HG03354 (cell line): ENCODE results near the gene SIGLEC10.

Experiments
- ATAC-seq: cut with Tn5 transposase; IDR thresholded peaks from one replicate; pipeline ENCODE4 v1.9.1; 2021; ENCODE audit warnings: mild to moderate bottlenecking; ENCODE audit not compliant: unreplicated experiment, poor library complexity, severe bottlenecking

The SIGLEC10 gene

DNA sequence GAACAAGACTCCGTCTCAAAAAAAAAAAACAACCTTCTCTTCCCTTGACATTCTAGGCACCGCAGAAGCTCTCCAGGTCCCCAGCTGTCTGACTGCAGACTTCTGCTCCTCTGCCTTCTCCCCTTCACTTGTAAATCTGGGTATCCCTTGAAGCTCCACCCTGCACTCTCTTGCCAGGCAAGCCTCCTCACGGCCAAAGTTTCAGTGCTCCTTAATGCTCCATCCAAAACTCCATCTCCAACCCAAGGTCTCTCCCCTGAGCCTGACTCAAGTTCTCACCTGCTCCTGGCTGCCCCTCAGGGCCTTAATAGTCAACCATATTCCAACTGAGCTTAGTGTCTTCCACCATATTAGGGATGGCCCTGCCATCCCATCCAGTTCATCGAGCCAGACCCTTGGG, 47.2 kb downstream of the SIGLEC10 start:
- no peak for ATAC-seq

DNA sequence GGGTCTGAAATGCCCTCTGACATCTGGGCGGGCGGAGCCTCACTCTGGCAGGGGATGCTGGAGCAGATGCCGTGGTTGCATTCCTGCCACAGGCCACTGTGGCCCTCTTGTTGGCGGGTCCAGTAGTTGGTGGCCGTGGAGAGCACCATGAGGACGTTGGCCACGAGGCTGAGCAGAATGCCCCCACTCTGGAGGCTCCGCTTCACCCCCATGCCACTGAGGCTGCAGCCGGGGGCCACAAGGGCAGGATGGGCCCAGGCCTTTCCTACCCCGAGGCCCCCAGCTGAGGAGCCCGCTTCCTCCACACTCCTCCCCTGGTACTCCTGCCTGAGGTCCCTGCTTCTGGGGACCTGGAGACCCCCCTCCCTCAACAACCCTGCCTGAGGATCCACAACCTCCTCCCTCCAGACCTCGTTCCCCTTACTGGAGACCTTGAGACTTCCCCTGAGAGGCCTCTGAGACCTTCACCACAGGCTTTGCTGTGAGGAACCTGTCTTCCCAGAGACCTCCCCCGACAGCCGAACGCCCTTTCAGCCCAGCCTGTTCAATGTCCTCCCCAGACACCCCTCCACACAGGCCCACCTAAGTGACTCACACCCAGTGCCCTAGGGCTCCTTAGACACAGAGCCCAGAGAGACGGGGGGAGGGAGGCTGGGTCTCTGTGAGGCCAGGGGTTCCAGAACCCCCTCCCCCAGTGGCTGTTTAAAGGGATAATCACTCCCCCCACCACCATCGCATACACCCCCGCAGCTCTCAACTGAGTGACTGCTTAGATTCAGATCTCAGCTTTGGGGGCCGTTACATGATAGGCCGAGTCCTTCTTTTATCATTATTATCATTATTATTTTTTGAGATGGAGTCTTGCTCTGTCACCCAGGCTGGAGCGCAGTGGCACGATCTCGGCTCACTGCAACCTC, 48.8 kb downstream of the SIGLEC10 start, which contains the start of gene CLDND2:
Gene CLDND2, minus strand, starts transcription at position 638 of the 917 bp plus-strand sequence. Its CDS starts 426 bp downstream, at position 212.
- ATAC-seq, result no peak

DNA sequence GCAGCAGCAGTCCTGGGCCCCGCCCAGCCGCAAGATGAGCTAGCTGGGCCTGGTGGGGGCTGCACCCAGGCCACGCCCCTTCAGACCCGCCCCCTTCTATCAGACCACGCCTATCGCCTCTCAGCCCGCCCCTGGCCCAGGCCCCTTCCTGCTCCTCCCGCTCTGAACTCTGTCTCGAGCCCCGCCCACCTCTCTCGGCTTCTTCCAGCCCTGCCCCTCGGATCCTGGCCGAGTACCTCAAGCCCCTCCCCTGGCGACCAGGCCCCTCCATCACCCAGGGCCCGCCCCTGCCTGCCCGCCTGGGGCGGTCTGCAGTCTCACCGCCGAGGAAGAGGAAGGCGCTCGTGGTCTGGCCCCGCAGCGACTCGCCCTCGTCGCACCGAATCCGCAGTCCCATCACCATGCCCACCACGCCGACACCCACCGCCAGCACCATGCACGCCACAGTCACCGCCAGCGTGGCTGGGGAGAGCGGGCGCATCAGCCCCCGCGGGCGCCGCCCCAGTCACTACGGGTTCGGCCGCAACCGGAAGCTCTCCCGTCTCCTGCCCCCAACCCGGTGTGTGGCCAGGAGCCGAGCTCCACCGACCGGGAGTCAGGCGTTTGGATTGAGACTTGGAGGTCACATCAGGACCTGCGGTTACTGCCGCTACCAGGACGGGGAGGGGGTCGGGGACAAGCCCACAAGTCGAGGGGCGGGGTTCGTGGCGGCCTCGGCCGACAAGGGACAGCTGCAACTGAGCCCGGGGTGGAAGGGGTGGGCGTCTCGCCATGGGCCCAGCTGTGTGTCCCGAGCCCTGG, 49.7 kb downstream of the SIGLEC10 start:
- ATAC-seq, result peak; percentile 77

DNA sequence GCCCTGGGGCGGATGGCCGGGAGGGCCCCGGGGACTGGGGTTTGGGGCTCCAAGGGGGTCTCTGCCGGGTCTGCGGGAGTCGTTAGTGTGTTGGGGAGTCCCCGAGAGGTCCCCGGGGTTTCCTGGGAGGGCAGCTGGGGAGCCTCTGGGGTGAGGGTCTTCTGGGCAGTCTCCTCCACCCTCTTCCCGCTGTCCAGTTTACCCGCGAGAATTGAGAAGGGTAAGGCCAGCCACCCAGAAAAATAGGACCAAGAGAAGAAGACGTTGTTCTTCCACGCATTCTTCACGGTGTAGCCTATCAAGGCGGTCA, 50.2 kb downstream of the SIGLEC10 start:
- ATAC-seq, result no peak

DNA sequence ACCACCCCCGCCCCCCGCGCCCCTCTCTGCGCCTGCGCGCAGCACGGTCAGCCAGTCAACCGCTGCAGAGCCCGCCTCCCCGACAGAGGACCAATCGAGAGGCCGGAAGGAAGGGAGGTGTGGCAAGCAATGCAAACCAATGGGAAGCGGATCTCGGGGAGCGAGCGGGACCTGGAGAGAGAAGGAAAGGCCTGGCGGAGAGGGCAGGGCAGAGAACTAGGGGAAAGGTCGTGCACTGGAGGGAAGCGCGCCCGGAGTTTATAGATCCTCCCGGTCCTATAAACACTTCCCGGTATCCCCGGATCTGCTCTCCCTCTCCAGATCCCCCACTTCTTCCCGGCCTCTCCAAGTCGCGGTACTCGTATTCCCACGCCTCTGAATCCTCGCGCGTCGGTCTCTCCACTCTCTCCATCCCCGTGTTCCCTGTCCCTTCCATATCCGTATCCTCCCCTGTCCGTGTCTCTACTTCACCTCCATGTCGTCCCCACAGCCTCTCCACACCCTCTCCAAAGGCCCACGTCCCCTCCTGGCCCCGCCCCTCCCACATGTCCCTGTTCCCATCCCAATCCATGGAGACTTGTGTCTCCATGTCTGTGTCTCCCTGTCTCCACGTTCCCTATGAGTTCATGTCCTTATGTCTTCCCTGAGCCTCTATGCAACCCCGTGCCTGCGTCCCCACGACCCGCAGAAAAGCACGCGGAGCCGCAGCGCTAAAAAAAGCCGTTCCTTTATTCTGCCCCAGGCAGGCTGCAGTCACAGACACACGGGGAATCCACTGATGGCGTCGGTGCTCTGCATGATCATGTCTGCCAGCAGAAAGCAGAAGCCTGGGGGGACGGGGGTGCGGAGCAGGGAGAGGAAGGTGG, 50.8 kb downstream of the SIGLEC10 start:
- ATAC-seq, result peak; percentile 47

DNA sequence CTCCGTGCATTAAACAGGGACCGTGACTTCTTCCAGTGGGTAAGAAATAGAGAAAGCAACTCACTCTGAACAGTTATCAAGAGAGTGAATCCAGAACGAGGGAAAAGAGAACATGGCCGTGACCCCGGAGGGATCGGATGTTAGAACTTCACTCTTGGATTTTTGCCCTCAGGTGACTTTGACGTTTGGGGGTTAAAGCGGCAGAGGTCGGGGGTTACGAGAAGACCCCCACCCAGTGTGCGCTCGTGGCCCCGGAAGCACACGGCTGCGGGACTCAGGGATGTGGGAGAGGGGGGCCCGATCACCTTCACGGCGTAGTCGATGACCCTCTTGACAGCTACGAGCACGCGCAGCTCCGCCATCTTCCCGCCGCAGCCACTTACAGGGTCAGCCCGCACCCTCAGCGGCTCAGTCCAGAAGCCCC, 51.5 kb downstream of the SIGLEC10 start, which contains the start of gene ETFB:
Gene ETFB, minus strand, starts transcription at position 424 of the 424 bp plus-strand sequence. Its CDS starts 62 bp downstream, at position 362.
- no peak for ATAC-seq

DNA sequence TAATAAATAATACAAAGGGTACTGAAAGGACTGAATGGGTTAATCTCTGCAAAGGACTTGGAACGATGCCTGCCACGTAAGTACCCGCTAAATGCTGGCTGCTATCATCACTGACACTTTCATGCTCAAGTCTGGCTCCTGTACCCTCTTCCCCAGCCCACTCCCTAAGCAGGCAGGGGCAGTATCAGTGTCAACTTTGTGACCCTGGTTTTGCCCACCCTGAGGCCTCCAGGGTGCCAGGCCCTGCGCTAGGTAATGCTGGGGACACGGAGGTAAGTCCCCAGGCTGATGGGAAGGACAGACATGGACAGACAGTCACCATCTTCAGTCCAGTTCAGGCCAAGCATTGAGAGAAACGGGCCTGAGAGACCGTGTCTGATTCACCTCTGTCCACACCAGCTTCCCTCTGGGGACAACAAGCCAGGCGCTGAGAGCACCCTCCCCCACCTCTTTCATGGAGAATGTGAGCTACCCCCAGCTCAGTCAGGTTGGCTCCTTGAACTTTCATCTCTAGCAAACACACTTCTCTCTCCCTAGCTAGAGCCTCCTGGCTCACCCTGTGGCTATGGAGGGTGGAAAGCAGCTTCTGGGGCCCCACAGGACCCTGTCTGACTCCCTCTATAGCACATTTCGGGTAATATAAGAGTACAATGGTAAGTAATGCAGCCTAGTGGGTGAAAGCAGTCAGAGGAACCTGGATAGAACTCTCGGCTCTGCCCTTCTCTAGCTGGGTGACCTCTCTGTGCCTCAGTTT, 52.1 kb downstream of the SIGLEC10 start:
- ATAC-seq, result no peak

DNA sequence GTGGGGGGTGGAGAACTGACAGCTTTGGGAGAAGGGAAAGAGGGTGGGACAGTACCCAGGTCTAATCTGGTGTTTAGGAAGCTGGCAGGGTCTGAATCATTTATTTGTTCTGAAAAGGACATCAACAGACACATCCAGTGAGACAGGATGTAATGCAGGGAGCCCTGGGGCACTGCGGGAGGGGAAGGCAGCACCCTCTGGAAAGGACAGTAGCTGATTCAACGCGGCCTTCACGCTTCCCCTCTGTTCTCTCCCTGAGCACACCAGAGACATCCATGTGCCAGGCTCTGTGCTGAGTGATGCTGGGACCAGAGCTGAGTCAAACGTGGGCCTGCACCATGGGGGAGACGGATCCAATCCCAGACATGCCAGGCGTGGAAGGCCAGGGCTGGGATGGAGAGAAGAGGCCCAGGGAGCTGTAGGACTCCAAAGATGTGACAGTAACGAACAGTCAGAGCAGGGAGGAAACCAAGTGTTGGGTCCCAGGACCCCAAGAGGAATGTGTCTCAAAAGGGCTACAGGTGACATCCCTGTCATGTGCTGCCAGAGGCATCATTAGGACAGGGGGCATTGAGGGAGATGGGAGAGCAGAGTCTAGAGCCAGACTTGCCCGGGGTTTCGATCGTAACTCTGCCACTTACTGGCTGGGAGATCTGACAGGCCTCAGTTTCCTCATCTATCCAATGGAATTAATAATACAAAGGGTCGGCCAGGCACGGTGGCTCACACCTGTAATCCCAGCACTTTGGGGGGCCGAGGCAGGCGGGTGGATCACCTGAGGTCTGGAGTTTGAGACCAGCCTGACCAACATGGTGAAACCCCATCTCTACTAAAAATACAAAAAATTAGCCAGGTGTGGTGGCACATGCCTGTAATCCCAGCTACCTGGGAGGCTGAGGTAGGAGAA, 53.0 kb downstream of the SIGLEC10 start:
- ATAC-seq, result no peak

DNA sequence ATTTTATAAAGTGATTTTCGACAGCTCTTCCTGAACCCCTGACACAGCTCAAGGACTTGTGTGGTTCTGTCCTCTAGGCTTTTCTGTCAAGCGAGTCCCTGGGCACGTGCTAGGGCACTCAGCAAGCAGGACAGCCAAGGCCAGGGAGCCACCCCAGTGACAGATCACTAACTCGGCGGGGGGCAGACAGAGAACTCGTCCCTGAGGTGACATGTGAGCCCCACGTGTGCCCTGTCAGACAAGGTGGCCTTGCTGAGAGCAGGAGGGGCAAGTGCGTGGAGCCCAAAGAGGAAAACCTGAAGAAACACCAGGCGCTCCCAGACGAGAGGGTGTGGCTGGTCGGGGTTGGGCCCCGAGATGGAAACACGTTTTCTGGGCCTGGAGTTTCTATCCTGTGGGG, 56.2 kb downstream of the SIGLEC10 start:
- ATAC-seq, result no peak
